HG03354 (cell line): ENCODE measurements around the gene RNF39.
"Not testable (repeated sequence)": the region's sequence is repeated elsewhere in the genome, so short reads cannot be mapped to it uniquely, and the experiment has no call there.

Experiments used
- ATAC-seq: cut with Tn5 transposase; IDR thresholded peaks from one replicate; pipeline ENCODE4 v1.9.1; 2021; ENCODE audit warnings: mild to moderate bottlenecking; ENCODE audit not compliant: unreplicated experiment, poor library complexity, severe bottlenecking

The RNF39 gene

GRCh38 chr6:30075094-30075789 is at the start of gene RNF39:
Gene RNF39, minus strand, starts transcription at chr6:30075769. Its CDS starts 184 bp downstream, at chr6:30075585.
- ATAC-seq = no peak

GRCh38 chr6:30122515-30122914 is 46.9 kb upstream of the RNF39 start:
- no peak for ATAC-seq

- no peak for ATAC-seq
Measured at GRCh38 chr6:30121446-30122366, 46.1 kb upstream of the RNF39 start.

DNA sequence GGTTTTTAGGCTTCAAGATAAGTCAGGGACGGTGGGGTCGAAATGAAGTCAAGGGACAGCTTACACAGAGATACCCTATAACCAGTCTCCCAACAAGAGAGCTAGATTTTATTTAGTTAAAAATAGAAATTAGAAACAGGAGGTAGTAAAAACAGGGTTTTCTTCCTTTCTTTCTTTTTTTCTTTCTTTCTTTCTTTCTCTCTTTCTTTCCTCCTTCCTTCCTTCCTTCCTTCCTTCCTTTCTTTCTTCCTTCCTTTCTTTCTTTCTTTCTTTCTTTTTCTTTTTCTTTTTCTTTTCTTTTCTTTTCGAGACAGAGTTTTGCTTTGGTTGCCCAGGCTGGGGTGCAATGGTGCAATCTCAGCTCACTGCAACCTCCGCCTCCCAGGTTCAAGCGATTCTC is 43.1 kb upstream of the RNF39 start:
- not testable (repeated sequence) for ATAC-seq

DNA sequence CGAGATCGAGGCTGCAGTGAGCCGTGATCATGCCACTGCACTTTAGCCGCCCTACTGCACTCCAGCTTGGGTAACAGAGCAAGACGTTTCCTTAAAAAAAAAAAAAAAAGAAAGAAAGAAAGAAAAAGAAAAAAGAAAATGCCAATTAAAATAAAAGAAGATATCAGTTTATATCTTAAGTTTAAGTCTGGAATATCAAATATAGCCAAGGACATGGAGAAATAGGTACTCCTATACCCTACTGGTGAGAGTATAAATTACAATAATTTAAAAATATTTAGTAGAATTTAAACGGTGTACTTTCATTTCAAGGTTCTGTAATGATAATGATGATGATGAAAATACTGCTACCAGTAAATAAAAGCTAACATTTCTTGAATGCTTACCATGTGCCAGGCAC is 41.2 kb upstream of the RNF39 start:
- no peak for ATAC-seq

DNA sequence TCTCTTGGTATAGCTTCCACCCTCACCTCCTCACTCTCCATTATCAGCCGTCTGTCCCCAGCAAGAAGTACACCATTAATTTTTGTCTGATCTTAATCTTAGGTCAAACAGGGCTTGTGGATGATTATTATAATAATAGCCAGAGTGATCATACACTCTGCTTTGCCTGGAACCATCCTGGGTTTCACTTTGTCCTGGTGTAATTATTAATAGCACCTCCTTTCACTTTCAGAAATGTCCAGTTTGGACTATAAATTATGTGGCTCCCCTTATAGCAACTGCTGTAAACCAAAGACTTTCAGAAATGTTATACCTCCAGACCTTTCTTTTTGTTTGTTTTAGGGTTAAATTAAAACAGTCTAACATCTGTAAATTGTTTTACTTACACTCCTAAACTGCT is 38.3 kb upstream of the RNF39 start:
- ATAC-seq = no peak

DNA sequence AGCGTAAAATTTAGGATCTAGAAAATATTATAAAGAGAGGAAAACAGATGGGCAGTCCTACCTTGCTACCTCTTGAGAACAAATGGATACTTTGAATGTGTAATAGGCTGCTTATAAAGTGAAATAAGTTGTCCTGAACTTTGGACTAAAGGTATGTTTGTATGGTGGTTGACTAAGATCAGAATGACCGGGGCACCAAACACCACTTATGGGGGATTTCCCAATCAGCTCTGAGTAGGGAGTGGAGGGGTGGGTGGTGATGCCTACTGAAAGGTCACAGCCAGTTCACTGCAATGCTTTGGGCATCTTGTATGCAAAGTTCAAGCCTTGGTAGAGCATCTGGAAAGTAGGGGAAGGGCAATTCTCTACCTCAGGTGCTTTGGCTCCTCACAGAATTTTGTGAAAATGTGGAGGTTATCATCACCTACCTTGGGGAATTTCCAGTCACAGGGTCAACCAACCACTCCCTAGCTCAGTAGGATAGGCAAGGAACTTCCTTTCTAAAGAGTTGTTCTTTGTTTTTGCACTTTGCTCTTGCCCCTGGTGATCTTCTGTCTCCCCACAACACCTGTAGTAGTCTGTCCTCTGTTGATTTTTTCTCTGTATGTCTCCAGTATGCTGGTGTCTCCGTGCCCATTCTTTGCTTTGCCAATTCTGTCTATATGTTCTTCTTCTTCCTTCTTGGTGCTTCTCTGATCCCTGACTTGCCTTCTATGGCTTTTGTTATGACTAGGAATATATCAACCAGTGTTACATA is 37.6 kb upstream of the RNF39 start, which contains the start of gene TRIM31:
Gene TRIM31 (minus strand): TSS at position 88 of the 757 bp plus-strand sequence. CDS start 285 bp downstream, outside the sequence.
- no peak for ATAC-seq

GRCh38 chr6:30112402-30112994 is 36.9 kb upstream of the RNF39 start:
- ATAC-seq = no peak

DNA sequence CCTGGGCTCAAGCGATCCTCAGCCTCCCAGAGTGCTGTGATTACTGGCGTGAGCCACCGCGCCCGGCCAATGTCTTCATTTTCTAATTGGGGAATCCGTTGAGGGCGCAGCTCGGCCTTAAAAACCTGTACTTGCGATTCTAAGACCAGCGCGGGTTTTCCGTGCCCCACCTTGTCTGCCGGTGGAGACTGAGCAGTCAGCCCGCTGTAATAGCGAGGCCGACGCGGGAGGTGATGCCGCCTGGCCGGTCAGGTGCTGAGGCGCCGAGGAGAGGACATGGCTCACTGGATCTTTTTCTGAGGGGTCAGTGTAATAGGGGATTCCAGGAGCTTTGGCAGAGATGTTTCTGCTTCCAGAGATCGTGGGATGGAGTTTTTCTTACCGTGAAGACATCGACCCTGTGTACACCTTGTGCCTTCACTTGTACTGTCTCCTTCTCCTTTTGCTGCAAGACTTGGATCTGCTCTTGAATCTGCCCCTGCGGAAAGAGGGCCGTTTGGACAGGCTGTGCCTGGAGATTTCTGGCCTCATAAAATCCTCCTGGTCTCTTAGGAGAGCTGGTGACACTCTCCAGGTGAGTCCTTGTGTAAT is 35.8 kb upstream of the RNF39 start:
- ATAC-seq = no peak

DNA sequence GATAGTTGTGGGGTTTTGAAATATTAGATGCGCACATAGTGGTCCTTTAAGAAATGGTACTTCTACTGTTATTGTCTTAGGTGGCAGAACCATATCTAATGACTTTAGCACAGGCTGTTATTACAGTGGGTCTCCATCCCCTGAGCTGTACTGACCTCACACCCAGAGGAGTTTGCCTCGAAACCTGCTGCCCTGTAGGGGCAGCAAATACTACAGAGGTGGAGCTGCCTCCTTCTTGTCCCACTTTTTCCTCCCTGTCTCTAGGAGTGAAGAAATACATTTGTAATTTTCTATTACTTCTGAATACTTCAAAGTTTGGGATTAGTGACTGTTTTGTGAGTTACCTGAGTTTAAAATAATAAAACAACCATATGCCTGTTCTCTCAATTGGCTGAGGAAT is 29.1 kb upstream of the RNF39 start:
- no peak for ATAC-seq

DNA sequence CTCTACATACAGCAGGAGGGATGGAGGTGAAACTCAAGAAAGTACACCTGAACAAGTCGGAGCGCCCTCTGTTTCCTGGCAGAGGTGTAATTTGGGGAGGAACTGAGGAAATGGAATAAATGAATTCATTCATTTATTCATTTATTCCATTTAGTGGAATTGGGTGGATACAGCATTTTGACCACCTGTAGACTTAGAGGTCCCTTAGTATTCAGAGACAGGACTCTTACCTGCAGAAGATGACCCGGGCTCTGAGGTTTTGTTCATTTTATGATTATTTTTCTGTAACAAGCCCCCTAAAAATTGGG is 28.3 kb upstream of the RNF39 start:
- ATAC-seq = no peak

GRCh38 chr6:30102970-30103871 is 27.7 kb upstream of the RNF39 start:
- peak; percentile 63 for ATAC-seq

GRCh38 chr6:30102414-30102969 is 26.9 kb upstream of the RNF39 start:
- no peak for ATAC-seq

DNA sequence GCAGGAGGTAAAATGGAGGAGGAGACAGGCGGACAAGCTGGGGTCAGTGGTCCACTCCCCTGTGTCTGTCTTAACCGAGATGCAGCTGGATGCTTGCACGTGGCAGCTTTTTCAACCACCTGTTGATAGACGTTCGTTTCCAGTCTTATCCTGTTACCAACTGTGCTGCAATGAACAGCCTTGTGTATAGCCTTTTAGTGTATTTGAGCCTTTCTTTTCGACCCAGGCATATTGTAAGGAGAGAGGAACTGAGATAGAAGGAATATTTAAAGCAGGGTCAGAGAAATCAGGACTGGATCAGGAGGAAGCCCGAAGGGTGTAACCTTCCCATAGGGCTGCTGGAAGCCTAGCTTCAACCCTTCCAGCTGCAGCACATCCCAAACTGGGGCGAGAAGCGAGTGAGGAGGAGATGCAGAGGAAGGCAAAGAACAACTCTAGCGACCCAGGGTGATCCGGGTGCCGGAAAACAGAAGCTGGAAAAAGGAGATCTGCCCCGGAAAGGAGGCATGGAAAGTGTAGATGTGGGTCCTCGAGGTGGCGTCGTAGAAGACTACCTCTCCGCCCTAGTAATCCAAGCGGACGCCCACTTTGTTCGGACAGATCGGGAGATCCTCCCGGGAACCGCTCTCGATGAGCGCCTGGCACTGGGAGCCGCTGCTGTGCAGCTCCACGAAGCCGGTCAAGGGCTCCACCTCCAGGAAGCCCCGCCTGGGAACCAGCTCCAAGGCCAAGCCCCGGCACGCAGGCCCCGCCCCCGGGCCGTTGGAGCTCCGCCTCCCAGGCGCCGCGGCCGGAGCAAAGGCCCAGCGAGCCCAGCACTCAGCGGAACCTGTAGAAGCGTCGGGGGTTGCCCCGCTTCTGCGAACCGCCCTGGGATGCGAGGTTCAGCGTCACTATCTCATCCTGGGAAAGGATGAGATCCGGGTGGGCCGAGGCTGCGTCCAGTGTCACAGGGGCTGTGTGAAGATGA is 26.2 kb upstream of the RNF39 start:
- ATAC-seq = peak; percentile 72

GRCh38 chr6:30100585-30101443 is 25.2 kb upstream of the RNF39 start:
- ATAC-seq = no peak

DNA sequence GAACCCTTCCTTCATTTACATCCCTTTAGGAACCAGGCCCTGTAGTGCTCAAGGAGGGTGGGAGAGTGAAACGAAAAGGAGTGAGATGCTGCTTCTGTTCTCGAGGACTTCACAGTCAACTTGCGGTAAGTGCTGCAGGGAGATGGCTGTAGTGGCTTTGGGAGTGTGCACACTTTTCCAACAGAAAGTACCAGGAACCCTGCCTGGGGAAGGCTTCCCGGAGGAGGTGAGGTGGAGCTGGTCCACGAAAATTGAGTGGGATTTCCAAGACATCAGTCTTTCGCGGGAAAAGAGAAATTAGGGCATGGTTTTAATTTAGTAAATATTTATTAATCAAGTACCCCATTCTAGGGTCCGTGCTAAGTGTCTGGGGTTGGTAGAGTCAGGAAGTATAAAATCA is 24.6 kb upstream of the RNF39 start:
- no peak for ATAC-seq
